Stimulated activated CD8-positive, alpha-beta memory T cell treated with anti-CD3 and anti-CD28 coated beads, Interleukin-4, amount 100 ng/mL, for 24 hours (primary cell): ENCODE measurements around the gene ERICH2.

Source experiments
- DNase-seq: peaks from one replicate; pipeline ENCODE4 v3.0.0-alpha.2; 2020; ENCODE audit warnings: low read depth

ERICH2 gene

GRCh38 chr2:170763232-170763631 is 6.9 kb upstream of the ERICH2 start:
- no peak for DNase-seq

GRCh38 chr2:170764880-170765261 is 5.3 kb upstream of the ERICH2 start:
- no peak for DNase-seq

DNA sequence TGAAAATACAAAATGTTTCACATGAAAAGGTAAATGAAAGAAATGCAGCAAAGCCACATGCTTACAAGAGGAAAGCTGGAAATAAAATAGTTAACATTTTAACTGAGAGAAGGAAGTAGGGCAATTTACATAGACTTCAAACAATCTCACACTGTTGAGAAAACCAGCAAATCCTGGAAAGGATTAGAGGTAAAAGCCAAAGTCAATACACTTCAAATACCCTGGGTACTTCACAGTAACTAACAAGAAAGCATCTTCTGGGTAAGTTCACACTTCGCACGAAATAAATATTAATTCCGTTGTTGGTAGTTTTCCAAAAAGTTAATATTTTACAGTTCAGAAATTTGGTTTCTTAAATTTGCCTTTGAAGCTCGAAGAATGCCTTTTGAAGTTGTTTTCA is 3.5 kb upstream of the ERICH2 start:
- DNase-seq = no peak

GRCh38 chr2:170770606-170771420 is 635 bp downstream of the ERICH2 start:
- peak; percentile 56 for DNase-seq

GRCh38 chr2:170771421-170771937 is 1.3 kb downstream of the ERICH2 start:
- DNase-seq = peak; percentile 0

DNA sequence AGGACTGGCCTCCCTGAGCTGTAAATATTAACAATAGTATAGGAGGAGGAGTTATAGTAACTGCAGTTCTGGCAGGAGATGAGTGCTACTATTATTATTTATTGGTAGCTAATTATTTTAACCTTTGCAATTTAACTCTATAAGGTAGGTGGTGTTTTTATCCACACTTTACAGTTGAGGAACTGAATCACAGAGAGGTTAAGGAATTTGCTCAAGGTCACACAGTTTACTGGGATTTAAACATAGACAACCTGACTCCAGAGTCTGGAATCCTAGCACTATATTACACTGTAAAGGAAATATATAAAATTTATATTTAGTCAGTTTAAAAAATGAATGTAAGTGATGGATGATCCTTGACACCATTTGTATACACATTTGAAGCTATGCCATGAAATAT is 2.1 kb downstream of the ERICH2 start:
- DNase-seq = no peak

- no peak for DNase-seq
Observed at GRCh38 chr2:170774074-170774473, 3.9 kb downstream of the ERICH2 start.

- no peak for DNase-seq
Observed at GRCh38 chr2:170778900-170779299, 8.7 kb downstream of the ERICH2 start.

- no peak for DNase-seq
Observed at GRCh38 chr2:170779304-170779703, 9.1 kb downstream of the ERICH2 start.

DNA sequence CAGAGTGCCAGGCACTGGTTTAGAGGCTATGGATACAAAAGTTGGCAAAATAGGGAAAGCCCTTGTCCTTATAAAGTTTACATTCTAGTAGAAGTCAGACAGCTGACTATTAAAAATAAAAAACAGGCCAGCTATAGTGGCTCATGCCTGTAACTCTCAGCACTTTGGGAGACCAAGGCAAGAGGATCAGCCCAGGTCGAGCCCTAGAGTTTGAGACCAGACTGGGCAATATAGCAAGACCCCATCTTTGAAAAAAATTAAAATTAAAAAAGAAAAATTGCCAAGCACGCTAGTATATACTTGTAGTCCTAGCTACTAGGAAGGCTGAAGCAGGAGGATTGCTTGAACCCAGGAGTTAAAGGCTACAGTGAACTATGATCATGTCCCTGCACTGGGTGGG is 12.5 kb downstream of the ERICH2 start:
- DNase-seq = no peak

- no peak for DNase-seq
Observed at GRCh38 chr2:170783549-170783948, 13.4 kb downstream of the ERICH2 start.

- no peak for DNase-seq
Observed at GRCh38 chr2:170798996-170799395, 28.8 kb downstream of the ERICH2 start.

- no peak for DNase-seq
Observed at GRCh38 chr2:170806548-170806947, 36.4 kb downstream of the ERICH2 start.

DNA sequence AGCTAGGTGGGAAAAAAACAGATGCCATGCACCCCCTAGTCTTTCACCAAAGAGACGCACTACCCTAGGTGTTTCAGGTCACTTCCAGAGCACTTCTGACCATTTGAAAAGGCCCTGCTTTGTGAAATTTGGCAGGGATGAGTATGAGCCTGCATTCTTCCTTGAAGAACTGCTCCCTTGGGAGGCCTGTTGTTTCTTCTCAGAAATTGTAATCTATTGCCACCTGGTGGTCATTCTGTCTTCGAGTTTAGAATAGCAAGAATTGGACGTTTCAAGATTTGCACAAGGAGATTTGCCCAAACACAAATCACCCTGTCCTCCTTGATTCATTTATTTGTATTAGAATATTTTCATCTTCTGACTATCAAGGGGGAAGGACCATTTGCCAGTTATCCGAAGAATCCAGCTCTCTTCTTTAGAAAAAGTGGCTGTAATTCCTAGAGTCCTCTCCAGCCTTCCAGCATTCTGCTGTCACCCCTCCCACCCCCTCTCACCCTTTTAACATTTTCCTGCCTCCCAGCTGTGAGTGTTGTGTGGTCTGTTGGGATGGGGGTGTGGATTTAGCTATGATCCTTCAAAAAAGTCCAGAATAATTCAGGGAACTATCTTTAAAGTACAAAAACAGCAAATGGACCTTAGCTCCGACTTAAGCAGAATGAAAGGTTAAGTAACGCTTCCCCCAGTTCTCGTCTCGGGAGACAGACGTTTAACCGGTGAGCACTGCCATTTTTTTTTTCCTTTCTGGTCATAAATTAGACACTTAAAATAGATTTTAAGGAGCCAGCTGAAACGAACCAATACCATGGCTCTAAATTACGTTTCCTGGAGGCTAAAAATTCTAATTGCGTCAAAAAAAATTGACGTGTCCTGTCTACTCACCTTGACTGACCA is 42.8 kb downstream of the ERICH2 start:
- DNase-seq = no peak

GRCh38 chr2:170813611-170814532 is 43.7 kb downstream of the ERICH2 start:
- DNase-seq = no peak

DNA sequence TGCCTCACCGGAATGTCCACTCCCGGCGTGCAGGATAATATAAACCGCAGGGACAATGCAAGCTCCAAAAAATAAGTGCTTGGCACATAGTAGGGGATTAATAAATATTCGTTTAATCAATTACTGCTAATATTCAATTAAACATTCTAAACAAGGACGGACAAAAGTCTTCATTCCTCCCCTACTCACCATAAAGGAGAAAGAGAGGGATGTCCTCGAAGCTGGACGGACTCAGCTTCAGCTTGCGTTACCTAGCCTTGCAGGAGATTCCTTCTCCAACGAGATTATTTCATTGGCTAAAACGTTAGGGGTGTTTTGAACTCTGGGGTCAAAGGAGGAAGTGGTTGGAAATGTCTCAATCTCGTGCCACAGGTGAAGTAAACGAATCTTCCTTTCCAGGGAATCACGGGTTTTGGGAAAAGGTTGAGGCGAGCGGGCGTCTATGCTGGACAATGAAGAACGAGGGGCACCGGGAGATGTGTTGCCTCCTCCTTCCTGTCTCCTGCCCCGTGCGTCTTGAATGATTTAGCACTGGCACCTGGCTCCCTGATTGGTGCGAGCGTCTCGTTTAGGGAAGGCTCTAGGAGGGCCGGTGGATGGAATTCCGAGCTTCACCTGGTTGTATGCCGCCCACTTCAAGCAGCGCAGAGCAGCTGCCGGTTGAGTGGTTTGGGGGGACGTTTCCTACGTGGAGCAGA is 44.5 kb downstream of the ERICH2 start:
- DNase-seq = no peak

- no peak for DNase-seq
Observed at GRCh38 chr2:170815311-170815710, 45.1 kb downstream of the ERICH2 start.

GRCh38 chr2:170815746-170816503 is 45.7 kb downstream of the ERICH2 start:
- peak; percentile 43 for DNase-seq

DNA sequence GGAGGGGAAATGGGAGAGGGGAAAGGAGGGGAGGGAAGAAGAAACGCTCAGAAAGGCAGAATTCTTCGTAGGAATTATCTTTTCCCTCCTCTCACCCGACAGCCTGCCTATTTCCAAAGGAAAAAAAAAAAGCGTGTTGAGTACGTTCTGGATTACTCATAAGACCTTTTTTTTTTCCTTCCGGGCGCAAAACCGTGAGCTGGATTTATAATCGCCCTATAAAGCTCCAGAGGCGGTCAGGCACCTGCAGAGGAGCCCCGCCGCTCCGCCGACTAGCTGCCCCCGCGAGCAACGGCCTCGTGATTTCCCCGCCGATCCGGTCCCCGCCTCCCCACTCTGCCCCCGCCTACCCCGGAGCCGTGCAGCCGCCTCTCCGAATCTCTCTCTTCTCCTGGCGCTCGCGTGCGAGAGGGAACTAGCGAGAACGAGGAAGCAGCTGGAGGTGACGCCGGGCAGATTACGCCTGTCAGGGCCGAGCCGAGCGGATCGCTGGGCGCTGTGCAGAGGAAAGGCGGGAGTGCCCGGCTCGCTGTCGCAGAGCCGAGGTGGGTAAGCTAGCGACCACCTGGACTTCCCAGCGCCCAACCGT is 46.4 kb downstream of the ERICH2 start, which contains the start of gene GAD1:
TSS of gene GAD1 (plus strand) at position 384 of the 589 bp plus-strand sequence. CDS start 1,705 bp downstream, outside the sequence.
- DNase-seq = peak; percentile 65
